GM18873 (cell line): ENCODE measurements around the gene SSNA1.
"Not testable (repeated sequence)": the region's sequence is repeated elsewhere in the genome, so short reads cannot be mapped to it uniquely, and the experiment has no call there.

ENCODE experiments used
- ATAC-seq: cut with Tn5 transposase; IDR thresholded peaks from one replicate; pipeline ENCODE4 v1.9.1; 2021; ENCODE audit warnings: mild to moderate bottlenecking, moderate library complexity, moderate number of reproducible peaks; ENCODE audit not compliant: unreplicated experiment, low FRiP score

The SSNA1 gene

GRCh38 chr9:137239541-137240200 lies 51.2 kb downstream of the SSNA1 start:
- not testable (repeated sequence) for ATAC-seq
